HG03457 (cell line): ENCODE data around the gene SLX4IP.
A peak's percentile ranks its signal among the peaks of the same experiment; 100 is the strongest.
"Not testable (repeated sequence)": the region's sequence is repeated elsewhere in the genome, so short reads cannot be mapped to it uniquely, and the experiment has no call there.

Experiments
- ATAC-seq: cut with Tn5 transposase; IDR thresholded peaks from one replicate; pipeline ENCODE4 v1.9.1; 2021; ENCODE audit warnings: moderate number of reproducible peaks; ENCODE audit not compliant: unreplicated experiment

The SLX4IP gene

DNA sequence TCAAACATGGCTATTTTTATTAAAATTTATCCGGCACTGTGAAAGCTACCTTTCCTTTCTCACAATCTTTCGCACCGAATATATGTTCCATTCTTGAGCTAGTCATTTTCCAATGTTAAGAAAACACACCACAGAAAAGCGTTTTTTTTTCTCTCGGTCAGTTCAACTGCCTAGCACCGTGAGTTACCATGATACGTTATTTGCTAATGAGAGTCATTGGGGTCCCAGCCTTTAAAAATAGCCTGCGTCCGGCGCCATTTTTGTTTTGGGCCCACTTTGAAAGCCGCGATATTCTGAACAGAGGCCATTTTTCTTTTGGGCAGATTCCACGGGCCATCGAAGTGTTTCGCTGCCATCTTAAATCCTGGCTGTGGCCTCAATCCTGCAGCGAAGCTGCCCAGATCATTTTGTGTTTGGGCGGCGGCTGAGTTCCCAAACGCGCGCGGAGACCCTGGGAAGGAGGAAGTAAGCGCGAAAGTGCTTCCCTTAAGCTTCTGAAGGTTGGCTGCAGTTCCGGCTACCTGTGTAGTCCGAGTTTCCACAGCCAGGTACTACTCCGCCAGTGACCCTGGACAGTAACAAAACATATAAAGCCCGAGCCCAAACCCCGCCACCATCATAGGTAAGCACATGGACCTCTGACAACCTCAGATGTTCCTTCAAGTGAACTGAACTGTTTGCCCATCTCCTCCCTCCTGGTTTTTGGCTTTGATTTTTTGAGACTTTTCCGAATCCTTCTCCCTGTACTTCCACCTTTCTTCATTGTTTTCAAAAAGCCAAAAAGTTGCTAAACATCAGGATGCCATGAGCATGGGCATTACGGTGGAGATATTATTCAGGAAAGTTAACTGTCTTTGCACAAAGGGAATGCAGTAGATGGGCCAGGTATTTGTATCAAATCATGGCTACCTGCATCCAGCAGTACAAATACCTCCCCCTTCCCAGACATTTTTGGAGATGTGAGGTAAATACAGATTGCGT is at the start of gene SLX4IP:
SLX4IP (plus strand) TSS at position 474 of the 981 bp plus-strand sequence. CDS start 22,900 bp downstream, outside the sequence.
- peak; percentile 42 for ATAC-seq

DNA sequence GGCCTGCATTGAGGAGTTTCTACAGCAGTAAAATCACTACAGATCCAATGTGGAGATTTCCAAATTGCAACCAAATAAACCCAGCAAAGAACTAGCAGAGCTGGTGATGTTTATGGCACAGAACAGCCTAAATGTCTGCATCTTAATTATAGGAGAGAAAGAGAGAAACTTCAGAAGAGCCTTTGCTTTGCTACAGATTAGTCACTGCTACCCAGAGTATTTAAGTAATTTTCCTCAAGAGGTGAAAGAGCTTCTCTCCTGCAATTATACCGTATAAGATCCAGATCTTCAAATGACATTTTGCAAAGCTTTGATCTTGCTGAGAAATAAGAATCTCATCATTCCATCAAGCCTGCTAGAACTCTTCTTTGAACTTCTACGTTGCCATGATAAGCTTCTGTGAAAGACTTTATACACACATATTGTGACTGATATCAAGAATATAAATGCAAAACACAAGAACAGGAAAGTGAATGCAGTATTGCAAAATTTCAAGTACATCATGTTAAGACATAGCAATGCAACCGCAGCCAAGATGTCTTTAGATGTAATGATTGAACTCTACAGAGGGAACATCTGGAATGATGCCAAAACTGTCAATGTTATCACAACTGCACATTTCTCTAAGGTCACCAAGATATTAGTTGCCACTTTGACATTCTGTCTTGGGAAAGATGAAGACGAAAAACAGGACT is 49.1 kb upstream of the SLX4IP start:
- ATAC-seq: no peak

DNA sequence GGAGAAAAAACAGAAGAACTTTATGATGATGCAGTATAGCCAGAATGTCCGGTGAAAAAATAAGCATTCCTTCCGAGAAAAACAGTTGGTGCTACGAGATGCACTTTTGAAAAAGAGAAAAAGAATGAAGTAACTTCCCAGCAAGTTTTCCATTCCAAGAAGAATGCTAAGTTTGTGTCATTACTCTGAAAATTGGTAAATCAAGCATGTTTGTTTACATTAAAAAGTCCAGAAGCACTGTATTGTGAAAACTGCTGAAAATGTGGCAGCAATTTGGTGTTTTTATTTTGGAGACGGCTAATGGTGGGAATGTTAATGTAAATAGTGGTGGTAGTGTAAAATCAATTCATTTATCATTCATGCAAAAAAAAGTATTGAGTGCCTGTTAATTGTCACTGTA is 47.4 kb upstream of the SLX4IP start:
- ATAC-seq: no peak

DNA sequence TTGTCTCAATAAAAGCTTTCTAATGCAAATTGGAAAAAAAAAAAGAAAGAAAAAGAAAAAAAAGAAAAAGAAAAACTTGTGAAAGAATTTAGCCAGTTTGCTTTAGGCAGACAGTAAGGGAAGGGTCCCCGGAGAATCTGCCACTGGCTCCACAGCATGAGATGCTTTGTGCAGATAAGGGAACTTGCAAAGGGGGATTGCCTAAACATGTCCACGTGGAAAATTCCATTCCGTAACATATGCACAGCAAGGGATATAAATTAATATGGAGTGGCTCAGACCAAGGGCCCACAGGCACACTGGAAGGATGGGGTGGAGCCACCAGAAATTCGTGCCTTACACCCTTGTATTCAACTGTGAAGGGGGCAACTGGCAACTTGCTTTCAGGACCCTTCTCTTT is 46.5 kb upstream of the SLX4IP start:
- ATAC-seq: no peak

DNA sequence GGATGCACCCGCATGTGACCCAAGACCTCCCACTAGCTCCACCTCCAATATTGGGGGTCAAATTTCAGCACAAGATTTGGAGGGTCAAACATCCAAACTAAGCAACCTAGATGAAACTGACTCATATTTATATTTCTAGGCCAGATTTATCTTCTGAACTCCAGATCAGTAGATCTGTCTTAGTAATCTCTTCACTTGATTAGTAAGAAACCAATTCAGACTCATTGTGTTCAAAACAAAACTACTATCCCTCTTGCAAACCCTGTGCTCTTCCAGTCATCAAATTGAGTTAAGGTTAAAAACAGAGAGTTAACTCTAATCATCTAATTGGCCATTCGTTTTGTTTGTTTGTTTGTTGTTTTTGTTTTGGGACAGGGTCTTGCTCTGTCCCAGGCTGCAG is 44.4 kb upstream of the SLX4IP start:
- ATAC-seq: no peak

DNA sequence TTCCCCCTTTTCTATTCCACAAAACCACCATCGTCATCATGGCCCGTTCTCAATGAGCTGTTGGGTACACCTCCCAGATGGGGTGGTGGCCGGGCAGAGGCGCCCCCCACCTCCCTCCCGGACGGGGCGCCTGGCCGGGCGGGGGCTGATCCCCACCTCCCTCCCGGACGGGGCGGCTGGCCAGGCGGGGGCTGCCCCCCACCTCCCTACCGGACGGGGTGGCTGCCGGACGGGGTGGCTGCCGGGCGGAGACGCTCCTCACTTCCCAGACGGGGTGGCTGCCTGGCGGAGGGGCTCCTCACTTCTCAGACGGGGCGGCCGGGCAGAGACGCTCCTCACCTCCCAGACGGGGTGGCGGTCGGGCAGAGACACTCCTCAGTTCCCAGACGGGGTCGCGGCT is 40.4 kb upstream of the SLX4IP start:
- not testable (repeated sequence) for ATAC-seq

DNA sequence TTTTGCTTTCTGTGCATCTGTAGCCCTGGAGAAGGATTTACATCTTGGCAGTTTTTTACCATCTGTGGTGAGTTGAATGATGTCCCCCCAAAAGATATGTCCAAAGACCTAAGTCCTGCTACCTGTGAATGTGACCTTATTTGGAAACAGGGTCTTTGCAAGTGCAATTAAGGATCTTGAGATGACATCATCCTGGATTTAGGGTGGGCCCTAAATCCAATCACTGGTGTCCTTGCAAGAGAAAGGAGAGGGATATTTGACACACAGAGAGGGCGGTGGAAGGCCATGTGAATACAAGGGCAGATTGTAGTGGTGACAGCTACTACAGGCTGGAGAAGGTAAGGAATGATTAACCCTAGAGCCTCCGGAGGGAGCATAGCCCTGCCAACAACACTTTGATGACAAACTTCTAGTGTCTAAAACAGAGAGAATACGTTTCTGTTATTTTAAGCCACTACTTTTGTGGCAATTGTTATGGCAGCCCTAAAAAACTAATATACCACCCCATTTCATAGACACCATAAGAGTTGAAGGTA is 36.2 kb upstream of the SLX4IP start:
- ATAC-seq: no peak

DNA sequence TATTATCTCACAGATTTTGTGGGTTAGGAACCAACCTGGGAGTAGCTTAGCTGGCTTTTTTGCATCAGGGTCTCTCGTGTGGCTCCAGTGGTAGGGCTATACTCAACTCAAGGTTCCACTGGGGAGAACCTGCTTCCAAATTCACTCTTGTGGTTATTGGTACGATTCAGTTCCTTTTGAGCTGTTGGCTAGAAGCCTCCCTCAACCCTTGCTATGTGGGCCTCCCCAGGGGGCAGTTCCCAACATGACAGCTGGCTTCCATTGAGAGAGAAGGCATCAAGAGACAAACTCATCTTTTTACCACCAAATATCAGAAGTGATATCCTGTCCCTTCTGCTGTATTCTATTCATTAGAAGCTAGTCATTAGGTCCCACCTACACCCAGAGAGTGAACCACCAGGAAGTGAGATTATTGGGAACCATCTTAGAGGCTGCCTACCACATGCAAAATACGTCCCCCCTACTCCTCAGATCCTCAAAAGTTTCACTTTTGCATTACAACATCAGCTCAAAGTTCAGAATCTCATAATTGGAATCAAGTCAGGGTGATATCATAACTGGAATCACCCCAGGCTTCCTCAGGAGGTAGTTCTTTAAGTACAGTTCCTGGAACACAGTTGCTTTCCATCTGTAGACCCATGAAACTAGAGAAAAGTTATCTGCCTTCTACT is 32.0 kb upstream of the SLX4IP start:
- no peak for ATAC-seq

DNA sequence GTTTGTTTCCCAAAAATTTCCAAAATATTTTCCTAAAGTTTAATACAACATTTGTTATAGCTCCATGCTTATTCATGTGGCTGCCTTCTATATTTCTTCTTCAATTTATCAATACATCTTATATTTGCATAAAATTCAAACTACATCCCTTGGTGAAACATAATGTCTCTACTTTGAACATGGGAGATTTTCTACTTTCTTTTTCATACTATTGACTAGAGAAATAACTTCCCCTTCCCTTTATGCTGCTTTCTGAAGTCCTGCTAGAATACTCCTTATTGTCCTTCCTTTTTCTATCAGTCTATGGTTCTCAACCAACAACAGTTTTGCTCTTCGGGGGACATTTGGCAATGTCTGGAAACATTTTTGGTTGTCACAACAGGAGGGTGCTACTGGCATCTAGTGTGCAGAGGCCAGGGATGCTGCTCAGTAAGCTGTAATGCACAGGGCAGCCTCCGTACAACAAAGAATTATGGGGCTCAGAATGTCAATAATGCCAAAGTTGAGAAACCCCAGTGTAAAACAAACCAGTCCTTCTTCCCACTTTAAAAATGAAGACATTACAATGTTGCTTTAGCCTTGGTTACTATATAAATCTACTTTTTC is 31.0 kb upstream of the SLX4IP start:
- no peak for ATAC-seq

DNA sequence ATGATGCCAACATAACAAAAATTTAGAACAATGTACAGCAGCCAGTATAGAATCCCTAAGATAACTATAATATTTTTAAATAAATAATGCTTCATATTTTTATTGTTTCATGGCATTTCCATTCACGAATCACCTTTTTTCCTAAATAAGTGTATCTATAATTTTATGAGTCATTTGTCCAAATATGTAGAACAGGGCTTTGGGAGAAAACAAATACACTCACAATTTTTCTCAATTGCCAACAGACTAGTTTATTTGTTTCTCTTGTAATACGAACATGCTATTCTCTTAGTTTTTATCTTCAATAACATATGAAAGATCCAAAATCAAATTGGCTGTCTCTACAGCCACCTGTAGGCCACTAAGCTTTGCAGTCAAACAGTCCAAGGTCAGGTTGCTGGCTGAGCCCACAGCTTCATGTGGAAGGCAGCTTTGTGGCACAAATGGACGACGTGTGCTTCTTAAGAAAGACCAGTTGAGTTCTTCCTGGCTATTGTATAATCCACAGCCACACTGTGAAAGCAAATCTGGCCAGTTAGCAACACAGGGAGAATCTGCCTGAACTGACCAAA is 30.1 kb upstream of the SLX4IP start:
- ATAC-seq: no peak

DNA sequence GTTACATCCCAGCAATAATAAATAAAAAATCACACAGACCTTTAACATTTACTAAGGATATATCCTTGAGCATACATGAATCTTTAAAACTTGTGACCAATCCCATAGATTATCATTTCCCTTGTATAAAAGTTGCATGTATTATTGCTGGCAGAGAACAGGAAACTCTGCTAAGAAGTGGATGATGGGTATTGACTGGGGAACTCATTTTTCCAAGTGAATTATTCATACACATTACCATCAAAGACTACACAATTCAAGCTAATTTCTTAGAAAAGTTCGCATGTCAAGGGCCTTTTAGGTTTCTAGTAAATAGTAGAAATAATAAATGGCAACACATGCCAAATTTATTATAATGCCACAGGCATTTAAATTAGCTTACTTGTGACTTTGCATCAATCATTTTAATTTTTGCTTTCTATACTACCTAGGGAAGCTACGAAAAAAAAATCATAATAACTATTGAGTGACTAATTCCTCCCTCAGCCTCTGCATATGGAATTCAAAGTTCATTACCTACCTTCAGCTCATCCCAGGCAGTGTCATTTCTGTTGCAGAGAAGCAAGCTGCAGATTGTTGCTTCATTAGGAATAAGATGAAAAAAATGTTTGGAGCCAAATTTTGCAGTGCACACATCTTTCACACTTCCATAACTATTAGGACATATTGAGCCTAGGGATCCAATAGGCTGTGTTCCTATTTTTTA is 26.8 kb upstream of the SLX4IP start:
- no peak for ATAC-seq

DNA sequence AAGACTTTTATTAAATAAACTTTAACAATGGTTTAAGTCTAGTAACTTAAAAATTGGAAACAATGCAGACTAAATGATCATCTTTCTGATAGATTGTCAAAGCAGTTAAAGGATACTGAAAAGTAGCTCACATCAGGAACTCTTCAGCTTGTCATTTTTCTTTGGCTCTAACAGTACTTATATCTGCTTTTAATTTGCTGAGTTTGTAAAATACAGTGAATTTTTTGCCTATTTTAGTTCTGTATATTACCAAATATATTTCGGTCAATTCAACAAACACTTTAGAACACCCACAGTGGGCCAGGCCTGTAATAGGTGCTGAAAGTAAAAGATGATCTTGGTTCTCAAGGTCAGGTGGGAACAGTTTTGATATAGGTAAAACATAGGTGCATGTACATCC is 23.4 kb upstream of the SLX4IP start:
- no peak for ATAC-seq

DNA sequence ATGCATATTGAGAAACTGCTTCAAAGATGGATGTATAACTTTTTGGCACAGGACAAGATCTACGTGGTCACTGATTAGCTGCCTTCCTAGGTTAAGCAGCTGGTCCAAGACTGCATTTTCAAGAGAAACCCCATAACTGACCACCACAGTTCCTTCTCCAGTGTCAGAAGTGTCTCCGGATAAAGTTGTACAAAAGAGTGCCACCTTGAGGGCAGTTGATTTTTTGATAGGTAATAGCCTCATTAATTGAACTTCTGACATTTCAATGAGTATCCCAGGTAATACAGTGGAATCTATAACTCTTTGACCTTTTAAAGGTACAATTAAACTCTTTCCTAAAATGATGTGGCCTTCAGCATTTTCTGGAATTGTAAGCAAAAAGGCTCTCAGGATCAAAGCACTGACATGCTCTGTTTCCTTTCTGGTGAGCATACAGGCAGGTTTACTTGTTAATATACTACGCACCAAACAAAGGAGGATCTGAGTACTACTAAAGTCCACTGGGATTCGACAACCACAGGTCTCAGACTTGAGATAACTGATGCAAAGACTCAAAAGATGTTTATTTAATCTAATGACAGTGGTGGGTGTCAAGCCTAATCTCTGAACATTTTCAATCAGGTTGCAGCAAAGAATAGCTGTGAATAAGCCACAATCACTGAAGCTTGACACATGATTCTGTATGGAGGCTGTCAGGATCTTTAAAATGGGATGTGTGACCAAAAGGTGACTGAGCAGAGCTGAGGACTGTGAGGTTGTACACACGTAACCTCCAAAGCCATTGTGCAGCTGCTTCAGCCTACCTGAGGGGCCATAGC is 22.3 kb upstream of the SLX4IP start:
- no peak for ATAC-seq

DNA sequence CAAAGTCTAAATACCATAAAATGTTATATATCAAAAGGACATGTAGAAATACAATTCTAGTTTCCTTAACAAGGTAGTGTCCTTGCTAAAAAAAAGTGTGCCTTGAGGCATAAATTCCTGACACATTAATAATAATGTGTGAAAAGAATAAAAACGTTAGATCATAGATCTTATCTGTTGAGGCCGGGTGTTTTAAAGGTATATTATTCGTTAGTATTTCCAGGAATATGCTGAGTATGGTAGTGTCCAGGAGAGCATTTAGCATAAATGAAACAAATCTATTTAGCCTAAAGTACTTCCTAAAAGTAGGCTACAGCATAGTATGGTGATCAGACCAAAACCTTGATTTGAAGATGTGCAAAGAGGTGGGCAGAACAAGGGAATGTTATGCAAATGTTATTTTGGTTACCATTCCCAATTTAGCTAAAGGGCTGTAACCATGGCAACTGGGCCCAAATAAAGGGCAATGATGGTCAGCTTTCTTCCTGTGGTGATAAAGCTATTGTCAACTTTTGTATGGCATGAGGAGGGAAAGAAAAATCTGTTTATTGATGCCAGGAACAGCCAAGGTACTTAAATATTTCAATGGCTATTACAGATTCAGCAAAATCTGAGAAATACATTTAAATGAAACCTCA is 20.0 kb upstream of the SLX4IP start:
- ATAC-seq: no peak

DNA sequence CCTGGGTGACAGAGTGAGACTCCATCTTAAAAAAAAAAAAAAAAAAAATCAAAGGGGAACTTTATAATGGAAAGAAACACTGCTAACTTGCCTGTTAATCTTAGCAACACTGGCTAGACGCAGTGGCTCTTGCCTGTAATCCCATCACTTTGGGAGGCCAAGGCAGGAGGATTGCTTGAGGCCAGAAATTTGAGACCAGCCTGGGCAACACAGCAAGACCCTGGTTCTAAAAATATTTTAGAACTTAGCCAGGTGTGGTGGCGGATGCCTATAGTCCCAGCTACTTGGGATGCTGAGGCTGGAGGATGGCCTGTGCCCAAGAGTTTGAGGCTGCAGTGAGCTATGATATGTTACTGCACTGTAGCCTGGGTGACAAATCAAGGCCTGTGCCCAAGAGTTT is 17.9 kb upstream of the SLX4IP start:
- ATAC-seq: not testable (repeated sequence)

DNA sequence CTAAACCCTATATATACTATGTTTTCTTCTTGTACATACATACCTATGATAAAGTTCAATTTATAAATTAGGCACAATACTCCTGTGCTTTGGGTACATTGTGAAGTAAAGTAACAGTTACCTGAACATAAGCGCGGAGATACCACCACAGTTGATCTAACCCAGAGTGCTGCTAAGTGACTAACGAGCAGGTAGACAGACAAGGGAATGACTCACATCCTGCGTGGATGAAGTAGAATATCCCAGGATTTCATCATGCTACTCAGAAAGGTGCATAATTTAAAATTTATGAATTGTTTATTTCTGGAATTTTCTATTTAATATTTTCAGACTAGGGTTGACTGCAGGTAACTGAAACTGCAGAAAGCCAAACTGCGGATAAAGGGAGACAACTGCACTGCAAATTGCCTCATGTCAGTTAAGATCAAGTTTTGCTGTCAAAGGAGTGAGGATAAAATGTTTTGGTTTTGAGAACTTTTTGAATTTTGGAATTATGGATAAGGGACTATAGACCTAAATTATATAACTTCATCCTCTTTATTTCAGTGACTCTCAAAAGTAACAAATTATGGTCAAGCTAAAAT is 15.5 kb upstream of the SLX4IP start:
- ATAC-seq: no peak

DNA sequence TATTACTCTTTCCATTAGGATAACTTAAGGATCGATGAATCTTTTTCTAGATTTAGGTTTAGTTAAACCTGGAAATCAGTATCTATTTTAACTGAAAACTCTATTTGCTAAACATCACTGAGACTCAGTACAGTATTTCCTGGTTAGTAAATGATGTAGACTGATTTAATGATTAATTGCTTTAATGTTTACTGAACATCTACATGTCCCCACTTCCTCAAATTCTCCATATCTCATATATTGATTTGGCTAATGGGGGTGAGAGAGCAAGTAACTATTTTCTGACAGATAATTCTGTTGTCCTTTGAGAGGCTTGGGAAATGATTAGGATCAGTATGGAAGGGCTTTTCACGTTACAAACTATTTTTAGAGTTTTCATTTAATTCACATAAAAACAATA is 11.4 kb upstream of the SLX4IP start:
- ATAC-seq: peak; percentile 81

DNA sequence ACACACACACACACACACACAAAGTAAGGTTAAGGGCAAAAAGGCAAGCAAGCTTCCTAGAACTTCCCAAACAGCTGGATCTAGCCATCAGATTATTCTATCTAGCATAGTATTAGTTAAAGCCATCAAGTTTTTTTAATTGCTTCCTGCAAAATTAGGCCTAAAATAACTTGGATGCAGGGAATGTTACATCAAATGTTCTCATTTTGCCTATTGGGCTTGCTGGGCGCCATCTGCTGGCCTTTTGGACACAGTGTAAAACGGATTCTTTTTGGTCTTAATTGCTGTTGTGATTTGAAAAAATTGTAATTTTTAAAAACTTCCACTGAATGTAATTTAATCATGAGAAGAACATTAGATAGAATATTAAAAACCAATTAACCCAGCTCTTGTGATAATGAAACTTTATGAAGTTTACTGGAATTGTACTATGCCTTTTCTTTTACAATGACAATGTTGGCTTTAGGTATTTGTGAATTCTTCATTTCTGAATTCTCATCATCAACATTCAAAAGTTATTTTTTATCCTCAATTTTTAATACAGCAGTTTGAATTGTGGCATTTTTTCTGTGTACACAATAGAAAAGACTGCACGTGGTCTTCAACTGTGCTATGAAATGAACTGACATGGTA is 7.9 kb upstream of the SLX4IP start:
- ATAC-seq: no peak
